HG02678 (cell line): ENCODE data around the gene CLCN3.
"Not testable (repeated sequence)": the region's sequence is repeated elsewhere in the genome, so short reads cannot be mapped to it uniquely, and the experiment has no call there.

ENCODE experiments used
- ATAC-seq: cut with Tn5 transposase; IDR thresholded peaks from one replicate; pipeline ENCODE4 v1.9.1; 2021; ENCODE audit warnings: mild to moderate bottlenecking, moderate library complexity; ENCODE audit not compliant: unreplicated experiment

The CLCN3 gene

GRCh38 chr4:169690787-169691186 is 70.4 kb downstream of the CLCN3 start:
- ATAC-seq: no peak

DNA sequence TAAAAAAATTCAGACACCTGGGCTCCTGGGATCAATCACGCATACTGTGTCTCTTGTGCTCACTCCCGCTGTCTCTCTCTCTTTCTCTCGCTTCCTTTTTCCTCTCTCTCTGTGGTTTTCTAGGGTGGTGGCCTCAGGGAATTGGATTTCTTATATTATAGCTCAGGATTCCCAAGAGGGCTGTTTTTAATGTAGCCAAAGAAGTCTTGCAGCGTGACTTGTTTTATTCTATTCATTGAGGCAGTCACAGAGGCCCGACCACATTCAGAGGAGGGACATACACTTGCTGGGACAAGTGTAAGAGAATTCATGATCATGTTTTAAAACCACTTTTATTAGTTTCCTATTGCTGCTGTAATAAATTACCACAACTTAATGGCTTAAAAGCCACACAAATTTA is 78.0 kb downstream of the CLCN3 start:
- no peak for ATAC-seq

GRCh38 chr4:169707958-169708643 is 87.7 kb downstream of the CLCN3 start:
- no peak for ATAC-seq

GRCh38 chr4:169715826-169716225 is 95.4 kb downstream of the CLCN3 start:
- no peak for ATAC-seq

- ATAC-seq: no peak
These were observed 96.3 kb downstream of the CLCN3 start for GRCh38 chr4:169716677-169717076.

DNA sequence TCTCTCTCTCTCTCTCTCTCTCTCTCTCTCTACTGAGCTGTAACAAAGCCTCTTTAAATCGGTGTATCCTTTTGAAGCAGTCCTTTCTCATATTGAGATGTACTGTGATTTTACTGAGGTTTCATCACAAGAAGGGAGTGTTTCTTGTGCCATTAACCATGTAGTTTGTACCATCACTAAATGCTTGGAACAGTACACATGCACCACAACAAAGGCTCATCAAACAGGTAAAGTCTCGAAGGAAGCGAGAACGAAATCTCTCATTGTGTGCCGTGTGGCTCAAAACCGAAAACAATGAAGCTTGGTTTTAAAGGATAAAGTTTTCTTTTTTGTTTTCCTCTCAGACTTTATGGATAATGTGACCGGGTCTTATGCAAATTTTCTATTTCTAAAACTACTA is 100.2 kb downstream of the CLCN3 start:
- no peak for ATAC-seq

DNA sequence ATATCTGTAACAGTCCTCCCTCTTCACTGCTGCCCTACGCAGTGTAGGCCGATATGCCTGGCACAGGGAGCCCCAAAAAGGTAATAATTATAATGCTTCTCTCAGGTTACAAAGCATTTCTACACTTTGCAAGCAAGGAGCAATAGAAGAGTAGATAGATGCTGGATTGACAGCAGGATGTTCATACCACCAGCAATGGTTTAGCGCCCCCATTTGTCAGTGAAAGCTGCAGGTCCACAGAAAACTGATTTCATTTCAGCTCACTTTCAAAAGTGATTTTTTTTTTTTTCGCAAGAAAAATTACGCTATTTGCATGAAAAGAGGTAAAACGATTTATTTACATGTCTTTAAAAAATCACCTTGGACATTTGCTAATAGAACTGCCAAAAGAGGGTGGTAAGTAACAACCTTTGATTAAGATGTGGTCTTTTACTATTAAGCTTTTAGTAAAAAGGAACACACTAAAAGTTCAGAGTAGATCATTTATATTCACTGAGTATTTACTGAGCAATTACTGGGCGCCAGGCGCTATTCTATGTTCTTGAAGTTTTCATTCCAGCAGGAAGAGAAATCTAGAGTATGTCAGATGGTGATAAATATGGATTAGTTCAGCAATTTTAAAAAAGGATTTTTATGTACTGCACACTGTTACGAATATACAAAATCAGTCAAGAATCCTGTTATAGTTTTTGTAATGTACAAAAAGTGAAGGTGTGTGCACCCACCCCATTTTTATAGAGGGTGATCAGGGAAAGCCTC is 103.0 kb downstream of the CLCN3 start:
- no peak for ATAC-seq

GRCh38 chr4:169724260-169724659 is 103.9 kb downstream of the CLCN3 start:
- ATAC-seq: no peak

DNA sequence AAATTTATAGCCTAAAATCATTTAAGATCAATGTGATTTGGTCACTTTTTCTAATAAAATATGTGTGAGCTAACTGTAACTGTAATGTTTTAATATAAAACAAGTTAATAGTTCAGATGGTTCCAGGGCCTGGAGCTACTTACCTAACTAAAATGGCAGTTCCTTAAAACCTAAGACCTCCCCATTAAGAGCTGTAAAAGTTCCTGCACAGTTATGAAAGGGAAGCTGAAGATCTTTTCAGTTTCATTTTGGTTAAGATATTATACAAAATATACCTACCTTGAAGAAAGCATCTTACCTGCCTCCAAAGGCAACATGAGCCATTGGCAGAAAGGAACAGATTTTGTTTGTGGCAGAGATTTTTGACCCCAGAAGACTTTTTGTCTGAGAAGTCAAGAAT is 107.2 kb downstream of the CLCN3 start:
- ATAC-seq: no peak

GRCh38 chr4:169730564-169730963 is 110.2 kb downstream of the CLCN3 start:
- ATAC-seq: no peak

GRCh38 chr4:169738604-169739003 is 118.2 kb downstream of the CLCN3 start:
- ATAC-seq: not testable (repeated sequence)

- ATAC-seq: no peak
These were observed 121.2 kb downstream of the CLCN3 start for GRCh38 chr4:169741569-169741968.

DNA sequence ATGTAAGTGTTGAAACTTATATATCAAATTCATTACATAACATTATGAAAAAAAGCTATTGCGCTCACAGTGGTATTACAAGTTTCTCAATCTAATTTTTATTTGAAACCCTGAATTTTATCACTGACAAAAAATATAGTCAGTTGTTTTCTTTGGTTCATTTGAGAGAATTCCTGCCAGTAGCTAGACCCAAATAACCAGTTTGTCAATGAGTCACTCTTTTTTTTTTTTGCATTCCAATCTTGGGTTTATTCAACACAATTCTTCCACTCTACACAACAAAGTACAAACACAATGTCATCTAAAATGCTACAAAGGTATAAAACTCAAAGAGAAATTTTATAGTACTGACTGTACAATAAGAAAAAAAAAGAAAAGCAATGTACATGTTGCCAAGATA is 124.2 kb downstream of the CLCN3 start:
- no peak for ATAC-seq

DNA sequence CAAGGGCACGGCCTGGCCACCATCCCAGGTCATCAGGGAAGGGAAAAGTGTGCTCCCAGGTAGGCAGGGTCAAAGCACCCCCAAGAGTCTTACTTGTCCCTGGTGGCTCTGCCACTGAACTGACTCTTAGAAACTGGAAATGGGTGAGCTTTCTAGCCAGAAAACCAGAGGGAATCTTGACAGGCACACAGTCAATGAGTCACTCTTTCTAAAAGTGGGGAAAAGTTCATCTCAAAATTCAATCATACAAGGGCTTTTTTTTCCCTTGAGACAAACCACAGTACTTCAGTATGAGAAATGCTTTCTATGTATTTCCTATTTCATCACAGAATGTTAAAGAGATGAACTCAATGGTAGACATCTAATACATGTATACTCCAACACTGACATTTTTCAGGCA is 124.9 kb downstream of the CLCN3 start:
- no peak for ATAC-seq

DNA sequence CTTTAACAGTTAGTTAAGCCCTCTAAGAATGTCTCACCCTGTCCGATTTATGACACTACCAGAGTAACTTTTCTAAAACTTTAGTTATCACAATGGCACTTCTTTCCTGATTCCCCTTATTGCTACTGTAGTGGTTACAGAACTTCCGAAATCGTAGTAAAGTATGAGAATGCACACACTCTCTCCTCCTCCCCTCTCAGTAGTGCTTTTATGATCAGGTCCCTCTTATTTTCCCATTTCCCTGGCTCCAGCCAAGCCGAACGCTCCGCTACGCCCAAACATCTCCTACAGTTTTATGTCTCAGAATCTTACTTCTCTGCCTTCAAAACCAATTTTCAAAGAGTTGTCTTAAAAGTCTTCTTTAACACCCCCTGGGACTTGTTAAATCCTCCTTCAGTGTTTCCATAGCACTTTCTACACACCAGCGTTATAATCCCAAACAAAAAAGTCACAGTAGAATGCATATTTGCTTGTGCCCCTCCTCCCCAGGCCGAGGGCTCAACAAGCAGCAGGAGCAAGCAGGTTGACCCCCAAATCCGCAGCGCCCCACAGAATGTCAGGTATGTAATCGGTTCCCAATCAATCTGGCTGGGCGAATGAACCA is 136.7 kb downstream of the CLCN3 start:
- ATAC-seq: peak; percentile 10

- ATAC-seq: peak; percentile 91
These were observed 137.3 kb downstream of the CLCN3 start, which contains the start of gene HPF1 for GRCh38 chr4:169757575-169758184. Gene HPF1 (minus strand): TSS chr4:169757944. CDS start chr4:169757877, 67 bp downstream.

- ATAC-seq: no peak
These were observed 138.1 kb downstream of the CLCN3 start for GRCh38 chr4:169758401-169758962.

- no peak for ATAC-seq
These were observed 141.5 kb downstream of the CLCN3 start for GRCh38 chr4:169761846-169762245.

- ATAC-seq: no peak
These were observed 145.5 kb downstream of the CLCN3 start for GRCh38 chr4:169765835-169766234.

- ATAC-seq: no peak
These were observed 146.4 kb downstream of the CLCN3 start for GRCh38 chr4:169766741-169767140.

GRCh38 chr4:169768385-169768784 is 148.0 kb downstream of the CLCN3 start:
- ATAC-seq: no peak
